ENCODE measurements around the gene FOXE3. TPM values are rescaled to one million over a fixed set of nuclear protein-coding genes. Genes with fewer than 3 reads are reported as not detected.
"Not testable (repeated sequence)": the region's sequence is repeated elsewhere in the genome, so short reads cannot be mapped to it uniquely, and the experiment has no call there.

The FOXE3 gene
- total RNA-seq, 1 experiment from 2014 or later: not detected

DNA sequence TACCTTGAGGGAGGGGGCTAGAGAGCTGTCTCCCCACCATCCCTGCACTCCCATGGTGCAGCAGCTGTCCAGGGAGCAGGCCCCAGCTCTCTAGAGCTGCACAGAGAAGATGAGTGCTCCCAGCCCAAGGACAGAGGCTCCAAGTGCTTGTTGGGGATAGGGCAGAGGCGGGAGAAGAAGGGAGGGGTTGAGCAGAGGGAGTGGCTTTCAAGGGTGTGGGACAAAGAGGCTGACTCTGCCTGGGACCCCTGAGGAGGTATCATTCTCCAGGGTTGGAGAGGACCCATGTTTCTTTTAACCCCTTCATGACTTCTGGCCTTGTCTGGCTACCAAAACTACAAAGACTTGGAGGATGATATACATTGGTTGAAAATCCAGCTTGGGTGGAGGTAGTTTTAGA lies 36.3 kb downstream of the FOXE3 start:
- no peaks in the 10 kb centered on the region for H3K4me1 ChIP-seq (ENCODE audit: insufficient read depth, low read length)
- no peaks in the 10 kb centered on the region for H4K20me1 ChIP-seq (ENCODE audit: low read length)
- no peak for ATAC-seq
- ChIA-PET CTCF (no interaction called here), POLR2A (ENCODE audit: unreplicated experiment) (no interaction called here)
- H2AFZ ChIP-seq (ENCODE audit: low read length): no peak overlapping the region
- no peaks in the 10 kb centered on the region for H3K36me3 ChIP-seq (ENCODE audit: low read depth, low read length)
- no TSS peak for BruUV-seq (replicated peaks)
- intact Hi-C loops (cut with micrococcal nuclease): no loop called here
- H3K27me3 ChIP-seq (ENCODE audit: low read length): peaks cover 25% of the 10 kb centered on the region
- no peaks in the 10 kb centered on the region for H3K9me3 ChIP-seq (ENCODE audit: low read length)
- H3K27ac ChIP-seq (ENCODE audit: low read length): no peak overlapping the region
- TF ChIP-seq EZH2 (IDR thresholded peaks at IDR 0.05; ENCODE audit: low read length, unreplicated experiment) (no peak), EZH2phosphoT487 (IDR thresholded peaks at IDR 0.05; ENCODE audit: borderline replicate concordance, low read length) (no peak)
- TF ChIP-seq, protein P1, sequence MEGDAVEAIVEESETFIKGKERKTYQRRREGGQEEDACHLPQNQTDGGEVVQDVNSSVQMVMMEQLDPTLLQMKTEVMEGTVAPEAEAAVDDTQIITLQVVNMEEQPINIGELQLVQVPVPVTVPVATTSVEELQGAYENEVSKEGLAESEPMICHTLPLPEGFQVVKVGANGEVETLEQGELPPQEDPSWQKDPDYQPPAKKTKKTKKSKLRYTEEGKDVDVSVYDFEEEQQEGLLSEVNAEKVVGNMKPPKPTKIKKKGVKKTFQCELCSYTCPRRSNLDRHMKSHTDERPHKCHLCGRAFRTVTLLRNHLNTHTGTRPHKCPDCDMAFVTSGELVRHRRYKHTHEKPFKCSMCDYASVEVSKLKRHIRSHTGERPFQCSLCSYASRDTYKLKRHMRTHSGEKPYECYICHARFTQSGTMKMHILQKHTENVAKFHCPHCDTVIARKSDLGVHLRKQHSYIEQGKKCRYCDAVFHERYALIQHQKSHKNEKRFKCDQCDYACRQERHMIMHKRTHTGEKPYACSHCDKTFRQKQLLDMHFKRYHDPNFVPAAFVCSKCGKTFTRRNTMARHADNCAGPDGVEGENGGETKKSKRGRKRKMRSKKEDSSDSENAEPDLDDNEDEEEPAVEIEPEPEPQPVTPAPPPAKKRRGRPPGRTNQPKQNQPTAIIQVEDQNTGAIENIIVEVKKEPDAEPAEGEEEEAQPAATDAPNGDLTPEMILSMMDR (conservative IDR thresholded peaks at IDR 0.05; ENCODE audit: low read depth, low read length): no peak
- DNase-seq: no peak
- H3K4me3 ChIP-seq (ENCODE audit: low read length): no peak overlapping the region
- H3K79me2 ChIP-seq (ENCODE audit: low read length): no peaks in the 10 kb centered on the region
- H3K9ac ChIP-seq (ENCODE audit: low read length): no peak overlapping the region
- H3K9me2 ChIP-seq (replicated peaks; ENCODE audit: low read length): no peaks in the 10 kb centered on the region
- H3K4me2 ChIP-seq (ENCODE audit: low read length): no peak overlapping the region
- no peaks in the 10 kb centered on the region for H3F3A ChIP-seq (ENCODE audit: low read length, unreplicated experiment)

DNA sequence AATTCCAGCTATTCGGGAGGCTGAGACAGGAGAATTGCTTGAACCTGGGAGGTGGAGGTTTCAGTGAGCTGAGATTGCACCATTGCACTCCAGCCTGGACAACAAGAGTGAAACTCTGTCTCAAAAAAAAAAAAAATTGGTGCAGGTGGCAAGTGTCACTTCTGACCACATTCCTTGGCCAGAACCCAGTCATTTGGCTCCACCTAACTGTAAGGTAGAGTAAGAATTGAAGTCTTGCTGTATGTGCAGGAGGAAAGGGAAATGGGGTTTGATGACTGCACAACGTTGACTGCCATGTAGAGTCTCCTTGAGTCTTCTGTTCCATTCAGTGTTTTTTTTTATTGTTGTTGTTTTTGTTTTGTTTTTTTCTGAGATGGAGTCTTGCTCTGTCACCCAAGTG lies 37.8 kb downstream of the FOXE3 start:
- H3K4me1 ChIP-seq (ENCODE audit: insufficient read depth, low read length); H3K27ac ChIP-seq (ENCODE audit: low read length); ATAC-seq; intact Hi-C loops (cut with micrococcal nuclease); H3K4me2 ChIP-seq (ENCODE audit: low read length); H2AFZ ChIP-seq (ENCODE audit: low read length); H3K9me3 ChIP-seq (ENCODE audit: low read length); H3K36me3 ChIP-seq (ENCODE audit: low read depth, low read length); H4K20me1 ChIP-seq (ENCODE audit: low read length); H3K9ac ChIP-seq (ENCODE audit: low read length); H3K4me3 ChIP-seq (ENCODE audit: low read length); POLR2A ChIA-PET (ENCODE audit: unreplicated experiment); H3K9me2 ChIP-seq (replicated peaks; ENCODE audit: low read length); CTCF ChIA-PET; H3K79me2 ChIP-seq (ENCODE audit: low read length); BruUV-seq (replicated peaks); H3F3A ChIP-seq (ENCODE audit: low read length, unreplicated experiment); DNase-seq: not testable (repeated sequence)
- H3K27me3 ChIP-seq (ENCODE audit: low read length): peaks cover 13% of the 10 kb centered on the region

DNA sequence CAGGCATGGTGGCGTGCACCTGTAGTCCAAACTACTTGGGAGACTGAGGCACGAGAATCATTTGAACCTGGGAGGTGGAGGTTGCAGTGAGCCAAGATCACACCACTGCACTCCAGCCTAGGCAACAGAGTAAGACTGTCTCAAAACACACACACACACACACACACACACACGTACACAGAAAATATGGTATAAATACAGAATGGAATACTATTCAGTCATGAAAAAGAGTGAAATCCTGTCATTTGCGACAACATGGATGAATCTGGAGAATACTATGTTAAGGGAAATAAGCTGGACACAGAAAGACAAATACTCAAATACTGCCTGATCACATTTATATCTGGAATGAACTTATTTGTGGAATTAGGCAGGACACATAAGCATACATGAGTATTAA lies 40.2 kb downstream of the FOXE3 start:
- no TSS peak for BruUV-seq (replicated peaks)
- TF ChIP-seq EZH2 (IDR thresholded peaks at IDR 0.05; ENCODE audit: low read length, unreplicated experiment) (no peak), EZH2phosphoT487 (IDR thresholded peaks at IDR 0.05; ENCODE audit: borderline replicate concordance, low read length) (no peak)
- TF ChIP-seq, protein P1 (conservative IDR thresholded peaks at IDR 0.05; ENCODE audit: low read depth, low read length): no peak
- Histone ChIP-seq H3K27ac (ENCODE audit: low read length) (no peak overlapping the region), H3K36me3 (ENCODE audit: low read depth, low read length) (no peaks in the 10 kb centered on the region), H3K9me3 (ENCODE audit: low read length) (no peaks in the 10 kb centered on the region), H3K27me3 (ENCODE audit: low read length) (peaks cover 23% of the 10 kb centered on the region), H2AFZ (ENCODE audit: low read length) (no peak overlapping the region), H4K20me1 (ENCODE audit: low read length) (no peaks in the 10 kb centered on the region), H3K4me2 (ENCODE audit: low read length) (no peak overlapping the region), H3F3A (ENCODE audit: low read length, unreplicated experiment) (no peaks in the 10 kb centered on the region), H3K9me2 (replicated peaks; ENCODE audit: low read length) (no peaks in the 10 kb centered on the region), H3K79me2 (ENCODE audit: low read length) (no peaks in the 10 kb centered on the region), H3K4me3 (ENCODE audit: low read length) (no peak overlapping the region), H3K9ac (ENCODE audit: low read length) (no peak overlapping the region), H3K4me1 (ENCODE audit: insufficient read depth, low read length) (no peaks in the 10 kb centered on the region)
- no peak for DNase-seq
- intact Hi-C loops (cut with micrococcal nuclease): no loop called here
- ChIA-PET POLR2A (ENCODE audit: unreplicated experiment) (no interaction called here), CTCF (no interaction called here)
- ATAC-seq: no peak

DNA sequence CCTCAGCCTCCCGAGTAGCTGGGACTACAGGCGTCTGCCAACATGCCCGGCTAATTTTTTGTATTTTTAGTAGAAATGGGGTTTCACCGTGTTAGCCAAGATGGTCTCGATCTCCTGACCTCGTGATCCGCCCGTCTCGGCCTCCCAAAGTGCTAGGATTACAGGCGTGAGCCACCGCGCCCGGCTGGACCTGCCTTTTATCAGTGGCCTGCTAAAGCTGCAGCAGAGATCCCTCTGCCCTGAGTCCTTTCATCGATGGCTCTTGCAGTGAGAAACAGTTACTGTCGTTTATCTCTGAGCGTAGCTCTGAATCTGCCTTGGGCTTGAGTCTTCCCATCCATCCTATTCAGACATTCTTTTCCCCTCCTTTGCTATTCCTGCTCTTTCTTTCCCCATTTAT lies 41.5 kb downstream of the FOXE3 start:
- BruUV-seq (replicated peaks); H3F3A ChIP-seq (ENCODE audit: low read length, unreplicated experiment); H4K20me1 ChIP-seq (ENCODE audit: low read length); intact Hi-C loops (cut with micrococcal nuclease); H3K9me2 ChIP-seq (replicated peaks; ENCODE audit: low read length); H3K4me3 ChIP-seq (ENCODE audit: low read length); H3K27ac ChIP-seq (ENCODE audit: low read length); ATAC-seq; H3K36me3 ChIP-seq (ENCODE audit: low read depth, low read length); H3K9ac ChIP-seq (ENCODE audit: low read length); POLR2A ChIA-PET (ENCODE audit: unreplicated experiment); CTCF ChIA-PET; H3K4me1 ChIP-seq (ENCODE audit: insufficient read depth, low read length); H3K79me2 ChIP-seq (ENCODE audit: low read length); DNase-seq; H3K9me3 ChIP-seq (ENCODE audit: low read length); H2AFZ ChIP-seq (ENCODE audit: low read length); H3K4me2 ChIP-seq (ENCODE audit: low read length): not testable (repeated sequence)
- H3K27me3 ChIP-seq (ENCODE audit: low read length): peaks cover 36% of the 10 kb centered on the region

Data from PC-3 (cell line).